Esophagus muscularis mucosa (tissue), 3 donors: ENCODE data around the gene UBASH3A.

Experiments used
- POLR2A ChIP-seq: fragments of 450-650 bp; IDR thresholded peaks from one replicate; pipeline ENCODE4 v1.6.1; 2017; ENCODE audit warnings: antibody characterized with exemption, moderate library complexity, mild to moderate bottlenecking, low read depth
- TF ChIP-seq, protein P1 (sequence below), 3 experiments: fragments of 200-600 bp in 2 of 3; fragments of 450-650 bp in 1 of 3; sonication (generic) in 2 of 3; IDR thresholded peaks; one replicate each; pipeline ENCODE4 v1.5.1; 2017 to 2019; ENCODE audit warnings: antibody characterized with exemption in 3 of 3, mild to moderate bottlenecking in 2 of 3, moderate library complexity in 1 of 3

DNA sequence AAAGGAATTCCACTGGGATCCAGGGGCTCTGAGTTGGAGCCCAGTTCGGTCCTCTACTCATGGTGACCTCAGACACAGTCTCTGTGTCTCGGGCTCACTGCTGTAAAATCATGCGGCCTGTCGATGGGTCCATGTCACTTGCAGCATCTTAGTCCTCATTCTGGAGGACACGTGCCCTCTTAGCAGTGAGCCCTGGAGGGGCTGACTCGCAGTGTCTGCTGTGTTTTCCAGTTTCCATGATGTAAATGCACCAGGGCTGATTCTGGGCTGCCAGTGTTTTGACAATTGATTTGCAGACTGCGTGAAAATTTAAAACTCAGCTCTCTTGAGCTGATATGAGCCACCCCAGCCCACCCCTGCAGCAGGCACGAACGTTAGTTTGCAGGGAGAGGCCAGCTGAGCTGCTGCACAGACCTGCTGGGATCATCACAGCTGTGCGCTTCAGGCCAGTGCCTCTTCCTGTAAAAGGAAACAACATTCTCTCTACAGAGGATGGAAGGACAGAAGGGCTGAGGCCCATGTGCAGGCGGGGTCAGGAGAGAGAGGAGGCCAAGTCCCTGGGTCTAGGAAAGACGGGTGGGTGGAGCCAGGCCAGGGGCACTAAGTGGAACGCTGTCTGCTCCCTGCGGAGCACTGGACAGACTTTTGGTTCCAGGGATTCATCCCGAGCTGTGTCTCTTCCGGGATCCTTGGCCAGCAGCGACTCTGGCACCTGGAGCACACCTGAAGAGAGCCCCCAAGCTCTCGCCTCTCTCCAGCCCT lies 49.7 kb downstream of the UBASH3A start:
- TF ChIP-seq POLR2A: no peak
- TF ChIP-seq, protein P1, sequence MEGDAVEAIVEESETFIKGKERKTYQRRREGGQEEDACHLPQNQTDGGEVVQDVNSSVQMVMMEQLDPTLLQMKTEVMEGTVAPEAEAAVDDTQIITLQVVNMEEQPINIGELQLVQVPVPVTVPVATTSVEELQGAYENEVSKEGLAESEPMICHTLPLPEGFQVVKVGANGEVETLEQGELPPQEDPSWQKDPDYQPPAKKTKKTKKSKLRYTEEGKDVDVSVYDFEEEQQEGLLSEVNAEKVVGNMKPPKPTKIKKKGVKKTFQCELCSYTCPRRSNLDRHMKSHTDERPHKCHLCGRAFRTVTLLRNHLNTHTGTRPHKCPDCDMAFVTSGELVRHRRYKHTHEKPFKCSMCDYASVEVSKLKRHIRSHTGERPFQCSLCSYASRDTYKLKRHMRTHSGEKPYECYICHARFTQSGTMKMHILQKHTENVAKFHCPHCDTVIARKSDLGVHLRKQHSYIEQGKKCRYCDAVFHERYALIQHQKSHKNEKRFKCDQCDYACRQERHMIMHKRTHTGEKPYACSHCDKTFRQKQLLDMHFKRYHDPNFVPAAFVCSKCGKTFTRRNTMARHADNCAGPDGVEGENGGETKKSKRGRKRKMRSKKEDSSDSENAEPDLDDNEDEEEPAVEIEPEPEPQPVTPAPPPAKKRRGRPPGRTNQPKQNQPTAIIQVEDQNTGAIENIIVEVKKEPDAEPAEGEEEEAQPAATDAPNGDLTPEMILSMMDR (IDR thresholded peaks at IDR 0.05): no peak
